Testis (tissue), 3 donors: ENCODE measurements around the gene MGAT5. TPM values are rescaled to one million over a fixed set of nuclear protein-coding genes. Genes with fewer than 3 reads are reported as not detected.

Source experiments
- DNase-seq: peaks from one replicate; pipeline ENCODE4 v3.0.0-alpha.2; 2019
- H3K27ac ChIP-seq, 2 donors: fragments of 200-600 bp; sonication (generic); one replicate each; pipeline ENCODE4 v1.5.1; 2019
- H3K27me3 ChIP-seq: fragments of 200-600 bp; sonication (generic); one replicate; pipeline ENCODE4 v1.5.1; 2019
- H3K36me3 ChIP-seq: fragments of 200-600 bp; sonication (generic); one replicate; pipeline ENCODE4 v1.5.1; 2017; ENCODE audit warnings: low read depth; ENCODE audit errors: missing control alignments
- H3K4me1 ChIP-seq: fragments of 200-600 bp; sonication (generic); one replicate; pipeline ENCODE4 v1.5.1; 2019
- H3K4me3 ChIP-seq, 2 donors: fragments of 200-600 bp; sonication (generic); one replicate each; pipeline ENCODE4 v1.5.1; 2017 to 2019
- H3K9me3 ChIP-seq: fragments of 200-600 bp; sonication (generic); one replicate; pipeline ENCODE4 v1.5.1; 2017
- POLR2A ChIP-seq: fragments of 450-650 bp; IDR thresholded peaks from one replicate; pipeline ENCODE4 v1.6.1; 2017; ENCODE audit warnings: antibody characterized with exemption, mild to moderate bottlenecking, moderate library complexity
- WGBS, 2 donors: methylation state at CpG; one replicate each; pipeline ENCODE4 v1.1.5; 2018; 5-methylcytosine and 5-hydroxymethylcytosine counted together
- intact Hi-C: fragments of 100-400 bp; cut with DNase I; formaldehyde crosslinking; loops from one replicate; pipeline ENCODE4 v1.15.1; 2023; ENCODE audit warnings: low total_unique reads
- polyA plus RNA-seq: library from polyadenylated mRNA; stranded (reverse); fragments of 350-450 nt; fragmentation: Illumina TruSeq; extraction: RNeasy Lipid Tissue Mini Kit (QIAGEN cat#74804); gene quantifications from one replicate; pipeline ENCODE4 v1.2.3, GENCODE V29; 2014; ENCODE audit warnings: low read depth, low replicate concordance; ENCODE audit not compliant: insufficient read depth
- total RNA-seq, 2 donors: library from RNA; depleted of rRNA; stranded (reverse); fragments of >200 nt; gene quantifications; one replicate each; pipeline ENCODE4 v1.2.3, GENCODE V29; 2016
- TF ChIP-seq, protein P1 (sequence below), 3 experiments: fragments of 450-650 bp in 2 of 3; fragments of 200-600 bp in 1 of 3; sonication (generic) in 1 of 3; IDR thresholded peaks; one replicate each; pipeline ENCODE4 v1.5.1; 2016 to 2019; ENCODE audit warnings: antibody characterized with exemption in 3 of 3, mild to moderate bottlenecking in 2 of 3, moderate library complexity in 1 of 3

Gene MGAT5
- total and polyA plus RNA-seq, 3 donors from 2014 or later, result 31.6 to 73.8 (median 64.5) TPM

DNA sequence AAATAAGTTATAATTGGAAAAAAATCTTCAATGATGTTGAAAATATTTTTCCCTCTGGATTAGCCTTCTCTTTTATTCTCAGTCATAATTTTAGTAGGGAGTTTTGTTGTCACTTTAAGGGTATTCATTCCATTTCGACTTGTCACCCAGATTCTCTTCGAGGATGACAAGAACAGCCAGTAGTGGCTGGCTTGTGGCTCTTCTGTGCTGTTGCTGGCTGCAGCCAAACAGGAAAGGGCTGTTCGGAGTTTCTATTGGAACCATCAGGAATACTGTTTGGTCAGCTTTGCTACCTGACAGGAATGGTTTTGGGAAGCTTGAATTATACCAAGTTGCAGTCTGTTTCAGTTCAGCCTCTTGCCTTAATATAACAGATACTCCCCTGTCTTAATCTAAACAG lies 41.6 kb downstream of the MGAT5 start:
- no peaks in the 10 kb centered on the region for H3K4me1 ChIP-seq
- intact Hi-C loops, result no loop called here
- no peaks in the 10 kb centered on the region for H3K9me3 ChIP-seq
- no peaks in the 10 kb centered on the region for H3K36me3 ChIP-seq
- 50 to 62% methylated on average over 3 of the region's 3 CpGs for WGBS, 2 donors
- TF ChIP-seq, protein P1, sequence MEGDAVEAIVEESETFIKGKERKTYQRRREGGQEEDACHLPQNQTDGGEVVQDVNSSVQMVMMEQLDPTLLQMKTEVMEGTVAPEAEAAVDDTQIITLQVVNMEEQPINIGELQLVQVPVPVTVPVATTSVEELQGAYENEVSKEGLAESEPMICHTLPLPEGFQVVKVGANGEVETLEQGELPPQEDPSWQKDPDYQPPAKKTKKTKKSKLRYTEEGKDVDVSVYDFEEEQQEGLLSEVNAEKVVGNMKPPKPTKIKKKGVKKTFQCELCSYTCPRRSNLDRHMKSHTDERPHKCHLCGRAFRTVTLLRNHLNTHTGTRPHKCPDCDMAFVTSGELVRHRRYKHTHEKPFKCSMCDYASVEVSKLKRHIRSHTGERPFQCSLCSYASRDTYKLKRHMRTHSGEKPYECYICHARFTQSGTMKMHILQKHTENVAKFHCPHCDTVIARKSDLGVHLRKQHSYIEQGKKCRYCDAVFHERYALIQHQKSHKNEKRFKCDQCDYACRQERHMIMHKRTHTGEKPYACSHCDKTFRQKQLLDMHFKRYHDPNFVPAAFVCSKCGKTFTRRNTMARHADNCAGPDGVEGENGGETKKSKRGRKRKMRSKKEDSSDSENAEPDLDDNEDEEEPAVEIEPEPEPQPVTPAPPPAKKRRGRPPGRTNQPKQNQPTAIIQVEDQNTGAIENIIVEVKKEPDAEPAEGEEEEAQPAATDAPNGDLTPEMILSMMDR (IDR thresholded peaks at IDR 0.05), result no peak
- TF ChIP-seq POLR2A, result no peak
- H3K27me3 ChIP-seq, result no peaks in the 10 kb centered on the region
- no peak for DNase-seq
- H3K4me3 ChIP-seq, result no peak overlapping the region
- peak overlapping the region in 1 of 2 donors; percentile 48 for H3K27ac ChIP-seq

DNA sequence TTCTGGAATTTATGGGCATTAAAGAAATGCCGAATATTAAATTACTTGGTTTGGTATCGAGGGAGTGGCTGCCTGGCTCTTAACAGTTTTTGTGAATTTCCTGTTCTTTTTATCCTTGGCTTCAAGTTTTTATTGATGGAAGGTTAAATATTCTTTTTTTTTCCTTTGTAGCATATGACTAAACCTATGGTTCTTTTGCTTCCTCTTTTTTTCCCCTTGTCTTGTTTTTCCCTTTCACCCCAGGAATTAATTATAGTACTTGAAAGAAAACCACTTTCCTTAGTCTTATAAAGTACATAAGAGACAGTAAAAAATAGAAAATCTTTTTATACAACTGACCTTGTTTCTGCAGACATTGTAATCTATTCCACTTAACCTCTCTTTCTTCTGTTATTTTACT lies 42.4 kb downstream of the MGAT5 start:
- Histone ChIP-seq H3K27ac (peak overlapping the region in 1 of 2 donors; percentile 48), H3K27me3 (no peaks in the 10 kb centered on the region), H3K4me3 (no peak overlapping the region), H3K9me3 (no peaks in the 10 kb centered on the region), H3K36me3 (no peaks in the 10 kb centered on the region), H3K4me1 (no peaks in the 10 kb centered on the region)
- intact Hi-C loops, result no loop called here
- TF ChIP-seq, protein P1 (IDR thresholded peaks at IDR 0.05), result no peak
- TF ChIP-seq POLR2A, result no peak
- 67% methylated on average over 2 of the region's 2 CpGs for WGBS, 2 donors
- DNase-seq, result no peak

DNA sequence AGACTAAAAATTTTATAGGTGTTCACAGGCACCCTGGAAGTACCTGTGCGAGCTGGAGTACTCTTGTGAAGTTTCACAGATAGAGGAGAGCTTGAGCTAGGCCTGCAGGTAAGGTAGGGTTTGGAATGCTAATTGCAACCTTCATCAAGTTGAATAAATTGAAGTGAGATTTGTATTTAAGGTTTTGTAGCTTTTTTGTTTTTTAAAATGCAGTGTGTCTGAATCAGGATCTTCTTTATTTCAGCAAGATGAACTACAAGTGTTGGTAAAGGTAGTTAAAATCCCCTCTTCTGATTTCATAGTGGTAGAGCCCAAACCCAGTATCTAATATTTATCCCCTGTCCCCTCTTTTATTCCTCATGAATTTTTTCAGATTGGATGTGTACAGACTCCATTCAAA lies 45.5 kb downstream of the MGAT5 start:
- intact Hi-C loops, result no loop called here
- DNase-seq, result no peak
- Histone ChIP-seq H3K27ac (no peak overlapping the region), H3K27me3 (no peaks in the 10 kb centered on the region), H3K36me3 (no peaks in the 10 kb centered on the region), H3K4me1 (no peaks in the 10 kb centered on the region), H3K4me3 (no peak overlapping the region), H3K9me3 (no peaks in the 10 kb centered on the region)
- no peak for TF ChIP-seq POLR2A
- TF ChIP-seq, protein P1 (IDR thresholded peaks at IDR 0.05), result no peak
- WGBS, 2 donors, result 94 to 100% methylated on average over 1 of the region's 1 CpG

DNA sequence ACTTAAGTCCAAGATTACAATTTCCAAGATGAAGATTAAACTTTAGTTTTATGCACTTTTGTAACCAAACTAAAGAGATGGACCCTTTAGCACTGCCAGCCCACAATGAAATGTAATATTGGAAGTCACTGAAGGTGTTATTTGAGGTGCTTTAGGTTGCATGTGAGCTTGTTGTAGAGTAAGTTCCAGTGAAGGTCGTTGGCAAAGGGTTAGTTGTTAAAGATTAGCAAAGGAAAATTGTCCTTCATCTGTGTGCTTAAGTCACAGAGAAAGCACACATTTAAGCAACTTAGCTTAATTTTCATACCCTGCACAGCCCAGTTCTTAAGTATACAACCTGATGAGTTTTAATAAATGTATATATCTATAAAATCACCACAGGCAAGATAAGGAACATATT lies 46.7 kb downstream of the MGAT5 start:
- DNase-seq, result no peak
- H3K4me1 ChIP-seq, result no peaks in the 10 kb centered on the region
- no peaks in the 10 kb centered on the region for H3K36me3 ChIP-seq
- intact Hi-C loops, result no loop called here
- no peak overlapping the region for H3K4me3 ChIP-seq
- H3K27me3 ChIP-seq, result no peaks in the 10 kb centered on the region
- H3K27ac ChIP-seq, result no peak overlapping the region
- no peak for TF ChIP-seq POLR2A
- TF ChIP-seq, protein P1 (IDR thresholded peaks at IDR 0.05), result no peak
- WGBS, 2 donors, result 53 to 56% methylated on average over 1 of the region's 1 CpG
- no peaks in the 10 kb centered on the region for H3K9me3 ChIP-seq

DNA sequence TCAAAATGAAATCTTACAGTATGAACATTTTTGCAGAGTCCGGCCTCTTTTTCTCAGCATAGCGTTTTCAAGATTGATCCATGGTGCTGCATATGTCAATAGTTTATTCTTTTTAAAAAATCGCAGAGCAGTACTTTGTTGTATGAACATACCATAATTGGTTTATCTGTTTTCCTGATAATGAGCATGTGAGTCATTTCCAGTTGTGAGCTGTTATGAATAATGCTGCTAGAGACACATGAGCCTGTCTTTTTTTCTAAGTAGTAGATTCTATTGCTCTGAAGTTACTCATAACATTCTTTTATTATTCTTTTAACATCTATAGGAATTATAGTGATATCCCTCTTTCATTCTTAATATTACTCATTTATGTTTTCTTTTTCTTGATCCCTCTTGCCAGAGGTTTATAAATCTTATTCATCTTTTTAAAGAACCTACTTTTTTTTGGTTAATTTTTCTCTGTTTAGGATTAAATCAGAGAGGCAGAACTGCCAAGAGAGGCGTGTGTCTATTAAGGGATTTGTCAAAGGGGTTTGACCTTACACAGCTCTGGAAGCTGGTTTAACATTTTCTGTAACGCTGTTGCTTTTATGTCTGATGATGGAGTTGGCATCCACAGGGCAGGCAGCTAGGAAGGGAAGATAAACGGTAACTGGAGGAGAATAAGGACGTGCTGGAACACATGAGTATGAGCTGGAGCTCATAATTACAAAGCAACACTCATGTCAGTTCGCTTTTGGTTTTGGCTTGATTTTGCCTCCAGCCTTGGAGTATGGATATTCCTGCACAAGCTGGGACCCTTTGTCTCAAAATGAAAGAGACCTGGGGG lies 47.4 kb downstream of the MGAT5 start:
- Histone ChIP-seq H3K27ac (no peak overlapping the region), H3K4me1 (no peaks in the 10 kb centered on the region), H3K27me3 (no peaks in the 10 kb centered on the region), H3K9me3 (no peaks in the 10 kb centered on the region), H3K4me3 (no peak overlapping the region), H3K36me3 (no peaks in the 10 kb centered on the region)
- no peak for TF ChIP-seq POLR2A
- TF ChIP-seq, protein P1 (IDR thresholded peaks at IDR 0.05), result no peak
- WGBS, 2 donors, result 45 to 60% methylated on average over 8 of the region's 8 CpGs
- intact Hi-C loops, result no loop called here
- DNase-seq, result no peak
